IMR-90 (cell line): ENCODE results near the gene SNX3. TPM values are rescaled to one million over a fixed set of nuclear protein-coding genes. Genes with fewer than 3 reads are reported as not detected.

Experiments
- ATAC-seq: fragments of 200-7000 bp; cut with Tn5 transposase; 2 replicates; pipeline ENCODE4 v1.9.1; 2020; ENCODE audit warnings: low read depth, mild to moderate bottlenecking, moderate library complexity
- BruUV-seq: library from RNA; stranded (reverse); fragments of 400-500 nt; replicated peaks from 2 replicates; lab custom pipeline; 2021; lab: Mats Ljungman, UMichigan
- CTCF ChIA-PET: fragments of 300-600 bp; formaldehyde crosslinking; extraction: SDS; loops from one replicate; lab custom pipeline; 2021; ENCODE audit warnings: antibody characterized with exemption; lab: Yijun Ruan, JAX
- POLR2A ChIA-PET: fragments of 300-600 bp; sonication (Branson Sonifier 250); formaldehyde crosslinking; loops from one replicate; lab custom pipeline; 2022; ENCODE audit warnings: antibody characterized with exemption; ENCODE audit not compliant: unreplicated experiment; lab: Charles Lee
- DNase-seq: peaks from one replicate; pipeline ENCODE4 v3.0.0; 2013
- H2AFZ ChIP-seq: replicated peaks from 2 replicates; pipeline ENCODE3; 2013; ENCODE audit warnings: low read length, mild to moderate bottlenecking; ENCODE audit not compliant: poor library complexity
- H2AK5ac ChIP-seq: 2 replicates; pipeline ENCODE4 v1.6.1; 2013; ENCODE audit warnings: low read depth, low read length, inconsistent platforms
- H2AK9ac ChIP-seq: replicated peaks from 2 replicates; pipeline ENCODE3; 2013; ENCODE audit warnings: mild to moderate bottlenecking, low read depth, low read length, moderate library complexity; ENCODE audit not compliant: poor library complexity
- H2BK120ac ChIP-seq: 2 replicates; pipeline ENCODE4 v1.6.1; 2013; ENCODE audit warnings: low read depth, low read length, inconsistent platforms
- H2BK15ac ChIP-seq: 3 replicates; pipeline ENCODE4 v1.6.1; 2013; ENCODE audit warnings: low read depth, low read length, inconsistent platforms
- H2BK20ac ChIP-seq: 2 replicates; pipeline ENCODE4 v1.6.1; 2013; ENCODE audit warnings: low read depth, mild to moderate bottlenecking, inconsistent platforms, low read length, moderate library complexity
- H2BK5ac ChIP-seq: 2 replicates; pipeline ENCODE4 v1.6.1; 2013; ENCODE audit warnings: mild to moderate bottlenecking, low read depth, low read length, inconsistent platforms; ENCODE audit not compliant: poor library complexity, severe bottlenecking
- H3K14ac ChIP-seq: replicated peaks from 2 replicates; pipeline ENCODE4 v1.6.1; 2013; ENCODE audit warnings: low read depth, low read length, inconsistent platforms
- H3K18ac ChIP-seq: 2 replicates; pipeline ENCODE4 v1.6.1; 2013; ENCODE audit warnings: low read depth, low read length, control low read depth
- H3K23ac ChIP-seq: 2 replicates; pipeline ENCODE4 v1.6.1; 2013; ENCODE audit warnings: low read depth, low read length, inconsistent platforms
- H3K27ac ChIP-seq: 2 replicates; pipeline ENCODE4 v1.5.1; 2013; ENCODE audit warnings: mild to moderate bottlenecking, control low read depth, low read length; ENCODE audit not compliant: insufficient read depth
- H3K27me3 ChIP-seq: 2 replicates; pipeline ENCODE4 v1.6.1; 2013; ENCODE audit warnings: low read length; ENCODE audit not compliant: control insufficient read depth, insufficient read depth
- H3K36me3 ChIP-seq: 2 replicates; pipeline ENCODE4 v1.6.1; 2013; ENCODE audit warnings: low read length, mixed read lengths; ENCODE audit not compliant: control insufficient read depth, insufficient read depth
- H3K4ac ChIP-seq: 2 replicates; pipeline ENCODE4 v1.6.1; 2013; ENCODE audit warnings: low read depth, low read length, inconsistent platforms
- H3K4me1 ChIP-seq: 2 replicates; pipeline ENCODE4 v1.6.1; 2013; ENCODE audit warnings: low read length, mixed read lengths; ENCODE audit not compliant: control insufficient read depth, insufficient read depth
- H3K4me2 ChIP-seq: 2 replicates; pipeline ENCODE4 v1.6.1; 2013; ENCODE audit warnings: low read depth, mild to moderate bottlenecking, control low read depth, low read length, moderate library complexity
- H3K4me3 ChIP-seq: 2 replicates; pipeline ENCODE4 v1.5.1; 2013; ENCODE audit warnings: low read depth, mild to moderate bottlenecking, control low read depth, low read length, moderate library complexity; ENCODE audit not compliant: insufficient read depth
- H3K56ac ChIP-seq: 2 replicates; pipeline ENCODE4 v1.6.1; 2013; ENCODE audit warnings: low read length, inconsistent platforms; ENCODE audit not compliant: insufficient read depth; ENCODE audit errors: extremely low read depth
- H3K79me1 ChIP-seq, 2 experiments: 2 replicates each; pipeline ENCODE4 v1.6.1; 2013; ENCODE audit warnings: low read length in 2 of 2, inconsistent platforms in 1 of 2, low read depth in 1 of 2
- H3K9ac ChIP-seq: 2 replicates; pipeline ENCODE4 v1.6.1; 2013; ENCODE audit warnings: low read depth, low read length, control low read depth
- H3K9me1 ChIP-seq: 2 replicates; pipeline ENCODE4 v1.6.1; 2013; ENCODE audit warnings: low read length, inconsistent platforms; ENCODE audit not compliant: insufficient read depth
- H3K9me3 ChIP-seq: 2 replicates; pipeline ENCODE4 v1.6.1; 2013; ENCODE audit warnings: low read length; ENCODE audit not compliant: control insufficient read depth, insufficient read depth
- H4K20me1 ChIP-seq: 2 replicates; pipeline ENCODE4 v1.6.1; 2013; ENCODE audit warnings: low read length, inconsistent platforms; ENCODE audit not compliant: insufficient read depth
- H4K5ac ChIP-seq: 2 replicates; pipeline ENCODE4 v1.6.1; 2013; ENCODE audit warnings: mild to moderate bottlenecking, low read depth, low read length, control low read depth
- H4K8ac ChIP-seq, 2 experiments: 2 replicates each; pipeline ENCODE4 v1.6.1; 2013; ENCODE audit warnings: low read depth in 2 of 2, low read length in 2 of 2, control low read depth in 1 of 2, inconsistent platforms in 1 of 2
- H4K91ac ChIP-seq: 2 replicates; pipeline ENCODE4 v1.6.1; 2013; ENCODE audit warnings: low read depth, low read length, inconsistent platforms; ENCODE audit not compliant: insufficient read depth
- BHLHE40 ChIP-seq: fragments of 150-350 bp; IDR thresholded peaks from 2 replicates; pipeline ENCODE4 v1.6.1; 2016; ENCODE audit warnings: mild to moderate bottlenecking, low read depth, low read length
- CHD1 ChIP-seq: IDR thresholded peaks from 2 replicates; pipeline ENCODE4 v1.6.1; 2012; ENCODE audit warnings: low read depth, low read length, improper control_type of control experiment
- NFE2L2 ChIP-seq: fragments of 150-350 bp; IDR thresholded peaks from 2 replicates; pipeline ENCODE4 v1.6.1; 2016; ENCODE audit warnings: low read depth, mild to moderate bottlenecking, low read length
- POLR2A ChIP-seq: IDR thresholded peaks from 2 replicates; pipeline ENCODE4 v1.6.1; 2012; ENCODE audit warnings: mild to moderate bottlenecking, low read depth, low read length
- RFX5 ChIP-seq: IDR thresholded peaks from 2 replicates; pipeline ENCODE4 v1.8.0; 2012; ENCODE audit warnings: low read depth, mild to moderate bottlenecking, low read length, moderate library complexity
- SMC3 ChIP-seq: fragments of 150-350 bp; IDR thresholded peaks from 2 replicates; pipeline ENCODE4 v1.6.1; 2016; ENCODE audit warnings: low read depth, mild to moderate bottlenecking, antibody characterized with exemption, low read length, moderate library complexity
- WGBS, 2 experiments: methylation state at CpG; one replicate each; pipeline versions ENCODE4 v1.1.5 to v1.1.7; 2013; ENCODE audit warnings: missing lambda C conversion rate in 2 of 2; ENCODE audit not compliant: insufficient read length in 1 of 2; ENCODE audit errors: extremely low coverage in 2 of 2; 5-methylcytosine and 5-hydroxymethylcytosine counted together
- dilution Hi-C: fragments of 300-500 bp; cut with HindIII; formaldehyde crosslinking; loops from one replicate; pipeline ENCODE4 v1.14.3; 2018; ENCODE audit warnings: low sequenced_read_pairs; ENCODE audit not compliant: unreplicated experiment
- in situ Hi-C: fragments of 300-500 bp; cut with MboI; formaldehyde crosslinking; loops from 3 replicates; pipeline ENCODE4 v1.14.3; 2019; ENCODE audit warnings: low sequenced_read_pairs, inconsistent platforms, mixed read lengths
- intact Hi-C: fragments of 100-400 bp; cut with micrococcal nuclease; formaldehyde crosslinking; loops from 2 replicates; pipeline ENCODE4 v1.10.0; 2022
- polyA plus RNA-seq, 3 experiments: library from polyadenylated mRNA; depleted of rRNA; stranded (reverse); fragments of >200 nt; gene quantifications; 2 replicates each; pipeline ENCODE4 v1.2.3, GENCODE V29; 2012; ENCODE audit warnings: low replicate concordance in 1 of 3
- total RNA-seq: library from RNA; depleted of rRNA; stranded (reverse); fragments of >200 nt; gene quantifications from 2 replicates; pipeline ENCODE4 v1.2.3, GENCODE V29; 2012
- TF ChIP-seq, protein P1 (sequence below): conservative IDR thresholded peaks from 2 replicates; pipeline ENCODE4 v1.5.1; 2012; ENCODE audit warnings: mild to moderate bottlenecking, low read depth, low read length, improper control_type of control experiment

Gene SNX3
- total and polyA plus RNA-seq, 2 of the 4 experiments (the other 2 are of a cell fraction) = 105 to 159 TPM

DNA sequence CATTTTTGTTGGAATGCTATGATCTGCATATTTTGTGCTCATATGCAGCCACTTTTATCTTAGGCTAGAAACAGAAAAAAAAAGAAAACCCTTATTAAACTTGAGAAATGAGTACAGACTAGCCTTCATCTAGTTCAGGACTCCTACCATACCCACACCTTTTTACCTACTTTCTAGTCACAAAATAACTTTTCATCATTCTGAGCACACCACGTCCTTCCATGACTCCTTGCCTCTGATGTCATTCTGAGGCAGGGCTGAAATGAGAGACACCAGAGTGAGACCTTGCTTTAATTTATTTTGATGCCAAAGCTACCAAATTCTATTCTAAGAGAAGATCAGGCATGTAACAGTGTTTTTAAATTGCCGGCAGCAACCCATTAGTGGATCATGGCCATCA lies 38.8 kb downstream of the SNX3 start:
- in situ Hi-C loops = no loop called here
- Histone ChIP-seq H3K4me2 (no peak overlapping the region), H2AK5ac (no peak overlapping the region), H3K9me3 (no peaks in the 10 kb centered on the region), H3K56ac (no peak overlapping the region), H3K23ac (no peak overlapping the region), H3K9me1 (no peaks in the 10 kb centered on the region), H3K18ac (no peak overlapping the region), H3K27ac (no peak overlapping the region), H2BK20ac (no peak overlapping the region), H4K91ac (no peak overlapping the region), H4K5ac (no peak overlapping the region), H4K8ac (no peak overlapping the region), H3K27me3 (no peaks in the 10 kb centered on the region), H4K20me1 (peaks cover 3% of the 10 kb centered on the region), H2AK9ac (no peak overlapping the region), H2BK15ac (no peak overlapping the region), H2BK120ac (no peak overlapping the region), H3K36me3 (peaks cover 8% of the 10 kb centered on the region), H3K4ac (no peak overlapping the region), H3K9ac (no peak overlapping the region), H3K4me1 (no peaks in the 10 kb centered on the region), H2BK5ac (no peak overlapping the region), H2AFZ (no peak overlapping the region), H3K4me3 (no peak overlapping the region), H3K79me1 (peaks cover 11 to 24% of the 10 kb centered on the region in 2 experiments; a peak in 3 of 4 replicates), H3K14ac (no peak overlapping the region)
- DNase-seq = no peak
- BruUV-seq = no TSS peak
- ATAC-seq = no peak
- intact Hi-C loops = no loop called here
- dilution Hi-C loops = no loop called here
- 80% methylated on average over 1 of the region's 2 CpGs; no CpG with 5 or more reads in 1 of the 2 experiments for WGBS, 2 experiments
- CTCF ChIA-PET = no interaction called here
- POLR2A ChIA-PET = no interaction called here
- TF ChIP-seq POLR2A (no peak), NFE2L2 (no peak), BHLHE40 (no peak), RFX5 (no peak), SMC3 (no peak), CHD1 (no peak)
- TF ChIP-seq, protein P1, sequence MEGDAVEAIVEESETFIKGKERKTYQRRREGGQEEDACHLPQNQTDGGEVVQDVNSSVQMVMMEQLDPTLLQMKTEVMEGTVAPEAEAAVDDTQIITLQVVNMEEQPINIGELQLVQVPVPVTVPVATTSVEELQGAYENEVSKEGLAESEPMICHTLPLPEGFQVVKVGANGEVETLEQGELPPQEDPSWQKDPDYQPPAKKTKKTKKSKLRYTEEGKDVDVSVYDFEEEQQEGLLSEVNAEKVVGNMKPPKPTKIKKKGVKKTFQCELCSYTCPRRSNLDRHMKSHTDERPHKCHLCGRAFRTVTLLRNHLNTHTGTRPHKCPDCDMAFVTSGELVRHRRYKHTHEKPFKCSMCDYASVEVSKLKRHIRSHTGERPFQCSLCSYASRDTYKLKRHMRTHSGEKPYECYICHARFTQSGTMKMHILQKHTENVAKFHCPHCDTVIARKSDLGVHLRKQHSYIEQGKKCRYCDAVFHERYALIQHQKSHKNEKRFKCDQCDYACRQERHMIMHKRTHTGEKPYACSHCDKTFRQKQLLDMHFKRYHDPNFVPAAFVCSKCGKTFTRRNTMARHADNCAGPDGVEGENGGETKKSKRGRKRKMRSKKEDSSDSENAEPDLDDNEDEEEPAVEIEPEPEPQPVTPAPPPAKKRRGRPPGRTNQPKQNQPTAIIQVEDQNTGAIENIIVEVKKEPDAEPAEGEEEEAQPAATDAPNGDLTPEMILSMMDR = no peak
